OCI-LY3 (cell line): ENCODE measurements around the gene GDNF.

Source experiments
- CTCF ChIP-seq: fragments of 200-600, 300-600 bp; sonication (generic); IDR thresholded peaks from 2 replicates; pipeline ENCODE4 v1.5.1; 2014; ENCODE audit warnings: antibody characterized with exemption, low read length, low read depth
- EZH2phosphoT487 ChIP-seq: fragments of 200-600 bp; shearing (Covaris generic); IDR thresholded peaks from 2 replicates; pipeline ENCODE4 v1.6.1; 2018; ENCODE audit warnings: antibody characterized with exemption, mixed run types, low read depth

DNA sequence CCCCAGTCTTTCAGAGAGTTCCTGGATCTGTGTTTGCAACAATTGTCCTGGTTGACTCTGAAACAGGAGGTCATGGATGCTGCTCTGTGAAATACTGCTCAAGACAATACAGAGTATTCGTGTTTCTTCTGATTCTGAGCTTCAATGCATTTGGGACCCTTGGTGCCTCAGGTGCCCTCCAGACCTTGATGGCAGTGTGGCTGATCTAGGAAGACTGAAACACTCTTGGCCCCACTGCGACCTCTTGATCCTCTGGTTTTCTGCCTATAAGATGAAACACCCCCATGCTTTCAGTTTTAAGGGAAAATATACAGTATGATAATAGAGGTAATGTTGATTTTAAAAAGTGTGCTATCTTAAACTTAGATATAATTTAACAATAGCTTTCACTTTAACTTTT lies 67.6 kb downstream of the GDNF start:
- TF ChIP-seq CTCF, result no peak
- no peak for TF ChIP-seq EZH2phosphoT487
